VCaP (cell line): ENCODE data around the gene PCSK5.

ENCODE experiments used
- H3K27ac ChIP-seq: fragments of 450-650 bp; 2 replicates; pipeline ENCODE4 v1.5.1; 2017
- CTCF ChIP-seq: fragments of 450-650 bp; conservative IDR thresholded peaks from 2 replicates; pipeline ENCODE4 v1.5.1; 2017; ENCODE audit warnings: mild to moderate bottlenecking, moderate library complexity

PCSK5 gene

GRCh38 chr9:75921391-75922127 is 31.1 kb downstream of the PCSK5 start:
- no peak for TF ChIP-seq CTCF
- H3K27ac ChIP-seq, result no peak overlapping the region

- no peak overlapping the region for H3K27ac ChIP-seq
- TF ChIP-seq CTCF, result no peak
Measured at GRCh38 chr9:75926385-75926784, 35.9 kb downstream of the PCSK5 start.

GRCh38 chr9:75927356-75927755 is 36.9 kb downstream of the PCSK5 start:
- TF ChIP-seq CTCF, result no peak
- no peak overlapping the region for H3K27ac ChIP-seq

- no peak overlapping the region for H3K27ac ChIP-seq
- no peak for TF ChIP-seq CTCF
Measured at GRCh38 chr9:75930190-75930589, 39.7 kb downstream of the PCSK5 start.

GRCh38 chr9:75930730-75931321 is 40.4 kb downstream of the PCSK5 start:
- no peak overlapping the region for H3K27ac ChIP-seq
- TF ChIP-seq CTCF, result no peak

- H3K27ac ChIP-seq, result no peak overlapping the region
- TF ChIP-seq CTCF, result no peak
Measured at GRCh38 chr9:75933982-75934381, 43.5 kb downstream of the PCSK5 start.

- no peak for TF ChIP-seq CTCF
- peak overlapping the region; percentile 14; the same call in 1 of the 2 replicates for H3K27ac ChIP-seq
Measured at GRCh38 chr9:75935591-75935990, 45.1 kb downstream of the PCSK5 start.
